ENCODE results near the gene DMWD. TPM values are rescaled to one million over a fixed set of nuclear protein-coding genes. Genes with fewer than 3 reads are reported as not detected.
"Not testable (repeated sequence)": the region's sequence is repeated elsewhere in the genome, so short reads cannot be mapped to it uniquely, and the experiment has no call there.

The DMWD gene
- total and polyA plus RNA-seq, 2 of the 4 experiments (the other 2 are of a cell fraction), result 9.7 to 28.5 TPM

GRCh38 chr19:45800070-45800553 lies 7.5 kb upstream of the DMWD start:
- Histone ChIP-seq H3K4me1 (ENCODE audit: control insufficient read depth, insufficient read depth, low read length) (peaks cover 8% of the 10 kb centered on the region), H4K5ac (ENCODE audit: low read depth, low read length) (no peak overlapping the region), H4K20me1 (ENCODE audit: insufficient read depth, low read length) (no peaks in the 10 kb centered on the region), H3K9me3 (ENCODE audit: control insufficient read depth, insufficient read depth, low read length) (no peaks in the 10 kb centered on the region), H2BK15ac (ENCODE audit: low read depth, low read length) (no peak overlapping the region), H3K36me3 (ENCODE audit: control insufficient read depth, insufficient read depth, low read length) (no peaks in the 10 kb centered on the region), H3K27ac (ENCODE audit: insufficient read depth, low read length) (no peak overlapping the region), H2AK9ac (replicated peaks; ENCODE audit: low read depth, low read length, poor library complexity) (peak overlapping the region; percentile 91), H4K91ac (ENCODE audit: insufficient read depth, low read depth, low read length) (no peak overlapping the region; the same call in 1 of the 2 replicates), H3K27me3 (ENCODE audit: control insufficient read depth, insufficient read depth, low read length) (no peaks in the 10 kb centered on the region), H3K23ac (ENCODE audit: low read depth, low read length) (no peak overlapping the region), H3K9me1 (ENCODE audit: insufficient read depth, low read length) (no peaks in the 10 kb centered on the region), H3K4me3 (ENCODE audit: insufficient read depth, low read depth, low read length) (no peak overlapping the region), H2AK5ac (ENCODE audit: low read depth, low read length) (peak overlapping the region; percentile 61; the same call in 1 of the 2 replicates), H2BK120ac (ENCODE audit: low read depth, low read length) (peak overlapping the region; percentile 26; the same call in 1 of the 2 replicates), H2AFZ (replicated peaks; ENCODE audit: low read length, poor library complexity) (peak overlapping the region; percentile 69), H2BK5ac (ENCODE audit: low read depth, low read length, poor library complexity, severe bottlenecking) (peak overlapping the region; percentile 17), H3K56ac (ENCODE audit: extremely low read depth, insufficient read depth, low read length) (no peak overlapping the region), H3K79me1 (ENCODE audit: low read depth in 1 of 2, low read length in 2 of 2) (0 out of 4 replicates have a peak, but pooled peaks cover 0 to 5% of the 10 kb centered on the region in 2 experiments), H3K4ac (ENCODE audit: low read depth, low read length) (peak overlapping the region; percentile 53), H3K9ac (ENCODE audit: low read depth, low read length) (no peak overlapping the region), H4K8ac (ENCODE audit: low read depth in 2 of 2, low read length in 2 of 2) (peak overlapping the region in 1 of 2 experiments; percentile 30; a peak in 1 of 4 replicates), H3K14ac (replicated peaks; ENCODE audit: low read depth, low read length) (no peak overlapping the region), H3K18ac (ENCODE audit: low read depth, low read length) (no peak overlapping the region), H2BK20ac (ENCODE audit: low read depth, low read length) (peak overlapping the region; percentile 52), H3K4me2 (ENCODE audit: low read depth, low read length) (no peak overlapping the region)
- POLR2A ChIA-PET (ENCODE audit: unreplicated experiment), result interaction anchor here (0.5 kb wide), 1 partner anchor 31 kb away, joined by 3 read pairs; no protein-coding TSS in a partner anchor
- intact Hi-C loops (cut with micrococcal nuclease), result no loop called here
- ATAC-seq (ENCODE audit: low read depth), result peak; percentile 74
- in situ Hi-C loops (cut with MboI; ENCODE audit: low sequenced_read_pairs), result no loop called here
- CTCF ChIA-PET, result interaction anchor here (0.9 to 2.3 kb wide), 5 partner anchors 10 to 30 kb away, joined by 3 to 24 read pairs (median 6); partner anchors contain the start of genes DMPK and SIX5
- 79% methylated on average over 2 of the region's 8 CpGs; no CpG with 5 or more reads in 1 of the 2 experiments for whole genome bisulfite sequencing, 2 experiments (ENCODE audit: extremely low coverage in 2 of 2, insufficient read length in 1 of 2)
- TF ChIP-seq MAFK (IDR thresholded peaks at IDR 0.05; ENCODE audit: low read depth, low read length), result no peak
- TF ChIP-seq FOS (IDR thresholded peaks at IDR 0.05; ENCODE audit: low read depth, low read length), result peak; percentile 72
- TF ChIP-seq CHD1 (IDR thresholded peaks at IDR 0.05; ENCODE audit: low read depth, low read length), result no peak
- peak; percentile 53; the same call in 1 of the 2 replicates for TF ChIP-seq NFE2L2 (IDR thresholded peaks at IDR 0.05; ENCODE audit: low read depth, low read length)
- peak; percentile 71 for DNase-seq
- no TSS peak for BruUV-seq (replicated peaks)
- dilution Hi-C loops (cut with HindIII; ENCODE audit: low sequenced_read_pairs, unreplicated experiment), result no loop called here

GRCh38 chr19:45799541-45799940 lies 6.9 kb upstream of the DMWD start:
- H4K8ac ChIP-seq (ENCODE audit: low read depth in 2 of 2, low read length in 2 of 2); dilution Hi-C loops (cut with HindIII; ENCODE audit: low sequenced_read_pairs, unreplicated experiment); H4K20me1 ChIP-seq (ENCODE audit: insufficient read depth, low read length); H2AFZ ChIP-seq (replicated peaks; ENCODE audit: low read length, poor library complexity); H3K9me1 ChIP-seq (ENCODE audit: insufficient read depth, low read length); H3K36me3 ChIP-seq (ENCODE audit: control insufficient read depth, insufficient read depth, low read length); H4K5ac ChIP-seq (ENCODE audit: low read depth, low read length); H3K27me3 ChIP-seq (ENCODE audit: control insufficient read depth, insufficient read depth, low read length); H3K18ac ChIP-seq (ENCODE audit: low read depth, low read length); H3K9me3 ChIP-seq (ENCODE audit: control insufficient read depth, insufficient read depth, low read length); H3K23ac ChIP-seq (ENCODE audit: low read depth, low read length); H2BK15ac ChIP-seq (ENCODE audit: low read depth, low read length); H3K56ac ChIP-seq (ENCODE audit: extremely low read depth, insufficient read depth, low read length); H3K4me3 ChIP-seq (ENCODE audit: insufficient read depth, low read depth, low read length); H2BK5ac ChIP-seq (ENCODE audit: low read depth, low read length, poor library complexity, severe bottlenecking); DNase-seq; H3K27ac ChIP-seq (ENCODE audit: insufficient read depth, low read length); BruUV-seq (replicated peaks); H3K4me1 ChIP-seq (ENCODE audit: control insufficient read depth, insufficient read depth, low read length); H3K9ac ChIP-seq (ENCODE audit: low read depth, low read length); ATAC-seq (ENCODE audit: low read depth); H3K4me2 ChIP-seq (ENCODE audit: low read depth, low read length); in situ Hi-C loops (cut with MboI; ENCODE audit: low sequenced_read_pairs); H2AK9ac ChIP-seq (replicated peaks; ENCODE audit: low read depth, low read length, poor library complexity); H3K79me1 ChIP-seq (ENCODE audit: low read depth in 1 of 2, low read length in 2 of 2); H3K14ac ChIP-seq (replicated peaks; ENCODE audit: low read depth, low read length): not testable (repeated sequence)
- intact Hi-C loops (cut with micrococcal nuclease), result loop anchor here (1.0 kb wide), 1 partner anchor 29 kb away; no protein-coding TSS in a partner anchor
- WGBS, 2 experiments (ENCODE audit: extremely low coverage in 2 of 2, insufficient read length in 1 of 2), result 80% methylated on average over 2 of the region's 5 CpGs; no CpG with 5 or more reads in 1 of the 2 experiments
- H2BK20ac ChIP-seq (ENCODE audit: low read depth, low read length), result peak overlapping the region; percentile 52
- CTCF ChIA-PET, result interaction anchor here (0.6 to 2.3 kb wide), 9 partner anchors 10 to 94 kb away, joined by 3 to 24 read pairs (median 5); partner anchors contain the start of genes DMPK and SIX5
- H2BK120ac ChIP-seq (ENCODE audit: low read depth, low read length), result peak overlapping the region; percentile 60; the same call in 1 of the 2 replicates
- POLR2A ChIA-PET (ENCODE audit: unreplicated experiment), result interaction anchor here (0.5 kb wide), 1 partner anchor 30 kb away, joined by 3 read pairs; no protein-coding TSS in a partner anchor
- peak overlapping the region; percentile 61; the same call in 1 of the 2 replicates for H2AK5ac ChIP-seq (ENCODE audit: low read depth, low read length)
- peak overlapping the region; percentile 34; the same call in 1 of the 2 replicates for H3K4ac ChIP-seq (ENCODE audit: low read depth, low read length)
- H4K91ac ChIP-seq (ENCODE audit: insufficient read depth, low read depth, low read length), result 0 out of 2 replicates have a peak overlapping the region, but pooled peaks have one; percentile 3
